ENCODE results near the gene TCF4.

The TCF4 gene

DNA sequence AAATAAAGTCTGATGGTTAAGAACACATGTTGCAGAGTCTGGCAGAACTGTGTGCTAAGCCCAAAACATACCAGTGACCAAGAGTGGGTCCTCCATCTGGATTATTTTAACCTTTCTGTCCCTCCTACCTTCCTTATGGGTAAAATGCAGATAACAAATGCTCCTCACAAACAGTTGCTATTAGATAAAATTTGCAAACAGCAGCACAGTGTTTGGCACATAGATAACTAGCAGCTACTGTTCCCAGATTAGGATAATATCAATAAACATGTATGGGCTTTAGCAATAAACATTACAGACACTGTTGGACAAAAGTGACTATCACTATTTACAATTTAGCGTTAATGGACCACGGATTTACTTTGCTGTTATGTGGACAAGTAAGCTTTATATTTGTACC lies 154.9 kb downstream of the TCF4 start:
- no peak overlapping the region for H3K4me3 ChIP-seq (ENCODE audit: low read depth, low read length)
- TF ChIP-seq, protein P1, sequence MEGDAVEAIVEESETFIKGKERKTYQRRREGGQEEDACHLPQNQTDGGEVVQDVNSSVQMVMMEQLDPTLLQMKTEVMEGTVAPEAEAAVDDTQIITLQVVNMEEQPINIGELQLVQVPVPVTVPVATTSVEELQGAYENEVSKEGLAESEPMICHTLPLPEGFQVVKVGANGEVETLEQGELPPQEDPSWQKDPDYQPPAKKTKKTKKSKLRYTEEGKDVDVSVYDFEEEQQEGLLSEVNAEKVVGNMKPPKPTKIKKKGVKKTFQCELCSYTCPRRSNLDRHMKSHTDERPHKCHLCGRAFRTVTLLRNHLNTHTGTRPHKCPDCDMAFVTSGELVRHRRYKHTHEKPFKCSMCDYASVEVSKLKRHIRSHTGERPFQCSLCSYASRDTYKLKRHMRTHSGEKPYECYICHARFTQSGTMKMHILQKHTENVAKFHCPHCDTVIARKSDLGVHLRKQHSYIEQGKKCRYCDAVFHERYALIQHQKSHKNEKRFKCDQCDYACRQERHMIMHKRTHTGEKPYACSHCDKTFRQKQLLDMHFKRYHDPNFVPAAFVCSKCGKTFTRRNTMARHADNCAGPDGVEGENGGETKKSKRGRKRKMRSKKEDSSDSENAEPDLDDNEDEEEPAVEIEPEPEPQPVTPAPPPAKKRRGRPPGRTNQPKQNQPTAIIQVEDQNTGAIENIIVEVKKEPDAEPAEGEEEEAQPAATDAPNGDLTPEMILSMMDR (IDR thresholded peaks at IDR 0.05; ENCODE audit: borderline replicate concordance, insufficient read depth, low read depth, low read length), result no peak

DNA sequence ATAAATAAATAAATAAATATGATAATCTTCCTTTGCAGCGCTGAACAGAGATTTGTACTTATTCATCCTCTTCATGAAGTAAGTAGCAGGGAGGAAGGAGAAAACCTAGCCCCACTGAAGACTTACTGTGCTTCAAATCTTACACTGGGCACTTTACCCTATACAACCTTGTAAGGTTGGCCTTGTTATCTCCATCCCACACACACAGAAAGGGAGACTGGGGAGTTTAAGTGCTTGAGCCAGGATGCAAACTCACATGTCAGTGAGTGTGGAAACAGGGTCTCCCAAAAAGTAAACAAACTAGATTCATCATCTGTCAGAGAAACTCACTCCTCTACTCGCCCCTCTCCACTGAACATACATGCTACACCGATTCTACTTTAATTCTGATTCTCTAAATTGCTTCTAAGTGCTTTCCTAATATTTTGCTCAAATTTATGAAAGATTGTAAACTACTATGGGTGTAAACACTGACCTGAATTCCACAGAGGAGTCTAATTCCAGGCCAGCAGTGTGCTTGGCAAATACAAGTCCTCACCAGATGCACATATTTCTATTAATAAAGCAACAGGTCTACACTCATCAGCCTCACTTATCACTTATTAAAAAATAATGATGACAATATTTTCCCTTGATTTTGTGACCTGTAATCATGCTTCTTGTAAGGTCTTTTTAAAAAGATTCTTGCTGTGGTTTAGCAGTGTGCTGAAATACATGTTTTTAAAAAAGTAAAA lies 155.5 kb downstream of the TCF4 start:
- TF ChIP-seq, protein P1 (IDR thresholded peaks at IDR 0.05; ENCODE audit: borderline replicate concordance, insufficient read depth, low read depth, low read length), result no peak
- H3K4me3 ChIP-seq (ENCODE audit: low read depth, low read length), result no peak overlapping the region

DNA sequence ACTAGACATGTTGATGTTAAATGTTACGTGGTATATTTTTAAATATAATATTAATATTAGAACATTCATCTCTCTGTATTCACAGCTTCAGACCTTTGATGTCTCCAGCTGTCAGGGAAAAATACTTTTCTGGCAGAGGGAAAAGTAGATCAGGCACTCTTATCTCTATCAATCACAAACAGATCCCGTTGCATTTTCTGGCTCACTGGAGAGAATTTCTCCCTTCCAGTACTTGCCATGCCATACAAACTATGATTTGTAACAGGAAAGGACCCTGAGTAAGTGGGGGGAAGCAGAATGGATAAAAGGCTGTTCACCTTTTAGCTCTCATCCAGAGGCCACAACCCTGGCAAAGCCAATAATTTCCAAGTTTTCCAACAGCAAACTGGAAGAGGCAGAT lies 158.0 kb downstream of the TCF4 start:
- TF ChIP-seq, protein P1 (IDR thresholded peaks at IDR 0.05; ENCODE audit: borderline replicate concordance, insufficient read depth, low read depth, low read length), result no peak

DNA sequence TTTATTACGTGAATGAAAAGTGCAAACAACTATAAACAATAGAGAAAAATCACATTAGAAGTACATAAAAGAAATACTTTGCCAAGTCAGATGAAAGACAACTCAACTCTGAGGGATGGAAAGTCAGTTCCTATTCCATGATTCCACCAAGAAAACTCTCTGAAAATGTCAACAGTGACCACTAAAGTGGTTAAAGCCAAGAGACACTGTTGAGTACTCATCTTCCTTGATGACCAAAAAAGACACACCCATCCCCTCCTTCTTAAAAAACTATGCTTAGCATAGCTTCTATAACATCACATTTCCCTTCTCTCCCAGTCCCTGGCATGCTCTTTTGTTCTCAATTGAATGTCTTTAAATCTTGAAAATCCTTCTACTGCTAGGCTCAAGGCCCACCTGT lies 160.0 kb downstream of the TCF4 start:
- TF ChIP-seq, protein P1 (IDR thresholded peaks at IDR 0.05; ENCODE audit: borderline replicate concordance, insufficient read depth, low read depth, low read length), result no peak

More for the DNA sequence above, 158.0 kb downstream of the TCF4 start:
- H3K4me3 ChIP-seq (ENCODE audit: low read depth, low read length), result no peak overlapping the region

DNA sequence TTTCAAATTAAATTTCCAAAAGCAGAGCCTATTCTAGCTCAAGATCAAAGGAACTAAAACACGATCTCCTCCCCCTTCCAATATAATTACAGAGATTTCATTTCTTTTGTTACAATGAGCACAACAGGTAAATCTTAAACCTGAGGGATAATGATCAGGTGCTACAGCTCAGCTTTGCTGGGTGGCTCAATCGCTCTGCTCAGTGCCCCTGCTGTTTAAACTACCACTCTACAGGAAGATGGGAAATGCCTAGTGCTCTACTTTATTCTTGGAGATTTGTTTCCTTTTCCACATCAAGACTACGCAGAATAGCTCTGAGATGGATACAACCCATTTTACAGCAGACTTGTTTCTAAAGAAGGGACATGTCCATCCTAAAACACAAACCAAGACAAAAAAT lies 162.3 kb downstream of the TCF4 start:
- TF ChIP-seq, protein P1 (IDR thresholded peaks at IDR 0.05; ENCODE audit: borderline replicate concordance, insufficient read depth, low read depth, low read length), result no peak

More for the DNA sequence above, 160.0 kb downstream of the TCF4 start:
- no peak overlapping the region for H3K4me3 ChIP-seq (ENCODE audit: low read depth, low read length)

DNA sequence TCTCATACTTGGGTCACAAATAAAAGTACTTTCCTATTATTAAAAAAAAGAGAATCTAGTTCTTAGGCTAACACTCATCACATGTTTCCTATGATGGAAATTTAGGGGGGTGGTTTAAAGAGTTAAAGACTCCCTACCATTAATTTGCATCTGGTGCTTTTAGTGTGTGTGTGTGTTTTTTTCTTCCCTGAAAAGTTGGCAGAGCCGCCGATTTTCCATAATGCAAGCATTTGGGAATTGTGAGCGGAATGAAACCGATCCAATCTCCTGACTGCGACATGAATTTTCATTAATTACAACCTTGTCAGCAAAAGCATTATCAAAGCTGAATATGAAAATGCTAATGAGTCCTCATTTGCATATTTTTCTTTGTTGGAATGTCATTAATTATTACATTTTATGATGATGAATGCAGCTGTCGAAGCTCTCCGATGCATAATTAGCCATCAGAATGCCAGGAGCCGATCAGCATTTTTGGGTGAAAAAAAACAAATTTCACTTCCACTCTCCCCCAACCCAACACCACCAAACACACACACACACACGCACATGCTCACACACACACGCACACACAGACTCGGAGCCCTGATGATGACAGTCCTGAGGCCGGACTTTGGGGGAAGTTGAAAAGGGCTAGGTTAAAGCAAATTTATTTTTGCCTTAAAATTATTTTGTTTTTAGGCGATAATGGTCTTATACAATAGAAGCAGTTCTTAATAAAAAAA lies 165.4 kb downstream of the TCF4 start:
- H3K4me3 ChIP-seq (ENCODE audit: low read depth, low read length), result no peak overlapping the region
- TF ChIP-seq, protein P1 (IDR thresholded peaks at IDR 0.05; ENCODE audit: borderline replicate concordance, insufficient read depth, low read depth, low read length), result no peak

More for the DNA sequence above, 162.3 kb downstream of the TCF4 start:
- H3K4me3 ChIP-seq (ENCODE audit: low read depth, low read length), result no peak overlapping the region
